HepG2 (cell line): ENCODE results near the gene PSORS1C1. TPM values are rescaled to one million over a fixed set of nuclear protein-coding genes. Genes with fewer than 3 reads are reported as not detected.
A peak's percentile ranks its signal among the peaks of the same experiment; 100 is the strongest.

Source experiments
- AGO1 ChIP-seq: fragments of 200-400 bp; formaldehyde crosslinking; IDR thresholded peaks from 2 replicates; pipeline ENCODE4 v1.6.1; 2017; ENCODE audit warnings: mild to moderate bottlenecking, low read depth, low read length, moderate library complexity; ENCODE audit not compliant: poor library complexity, severe bottlenecking
- ARID3A ChIP-seq: IDR thresholded peaks from 2 replicates; pipeline ENCODE4 v1.6.1; 2012; ENCODE audit warnings: low read depth, low read length, improper control_type of control experiment
- BHLHE40 ChIP-seq: IDR thresholded peaks from 2 replicates; pipeline ENCODE4 v1.6.1; 2011; ENCODE audit warnings: low read length, improper control_type of control experiment
- CC2D1A ChIP-seq: sonication (generic); formaldehyde crosslinking; IDR thresholded peaks from 2 replicates; pipeline ENCODE4 v1.8.1; 2023; ENCODE audit warnings: mild to moderate bottlenecking, missing genetic modification reagents
- CREB1 ChIP-seq, 2 experiments: fragments of 450-650 bp in 1 of 2; IDR thresholded peaks; 2 replicates each; pipeline ENCODE4 v1.6.1; 2016 to 2017; ENCODE audit warnings: control low read depth in 1 of 2, mild to moderate bottlenecking in 1 of 2, missing compliant biosample characterization in 1 of 2, missing genetic modification characterization in 1 of 2
- FOXP1 ChIP-seq, 2 experiments: fragments of 450-650 bp in 1 of 2; IDR thresholded peaks; 2 replicates each; pipeline ENCODE4 v1.6.1; 2017 to 2018; ENCODE audit warnings: antibody characterized with exemption in 1 of 2
- GABPB1 ChIP-seq: IDR thresholded peaks from 2 replicates; pipeline ENCODE4 v1.6.1; 2016; ENCODE audit warnings: mild to moderate bottlenecking, missing genetic modification reagents, moderate library complexity, missing compliant biosample characterization
- GFI1 ChIP-seq: sonication (generic); formaldehyde crosslinking; IDR thresholded peaks from 2 replicates; pipeline ENCODE4 v1.5.0; 2020; ENCODE audit warnings: missing genetic modification reagents, mild to moderate bottlenecking, borderline replicate concordance
- HDAC2 ChIP-seq: sonication (generic); formaldehyde crosslinking; IDR thresholded peaks from 2 replicates; pipeline ENCODE4 v1.4.0; 2020; ENCODE audit warnings: missing genetic modification reagents
- HNRNPLL ChIP-seq: fragments of 200-400 bp; formaldehyde crosslinking; IDR thresholded peaks from 2 replicates; pipeline ENCODE4 v1.6.1; 2017; ENCODE audit warnings: mild to moderate bottlenecking, low read depth, low read length; ENCODE audit not compliant: poor library complexity, severe bottlenecking
- NAIF1 ChIP-seq: sonication (generic); formaldehyde crosslinking; IDR thresholded peaks from 2 replicates; pipeline ENCODE4 v1.5.0; 2020; ENCODE audit warnings: mild to moderate bottlenecking, missing genetic modification reagents, borderline replicate concordance
- NBN ChIP-seq: fragments of 450-650 bp; conservative IDR thresholded peaks from 2 replicates; pipeline ENCODE4 v1.6.1; 2017
- RCOR2 ChIP-seq: IDR thresholded peaks from 2 replicates; pipeline ENCODE4 v1.6.1; 2016; ENCODE audit warnings: missing biosample characterization, missing genetic modification reagents
- RFXANK ChIP-seq: IDR thresholded peaks from 2 replicates; pipeline ENCODE4 v1.6.1; 2016
- SMAD9 ChIP-seq: sonication (generic); formaldehyde crosslinking; IDR thresholded peaks from 2 replicates; pipeline ENCODE4 v1.5.1; 2020; ENCODE audit warnings: mild to moderate bottlenecking, missing genetic modification reagents
- THAP11 ChIP-seq: IDR thresholded peaks from 2 replicates; pipeline ENCODE4 v1.6.1; 2016; ENCODE audit warnings: missing biosample characterization, missing genetic modification reagents
- THYN1 ChIP-seq: sonication (generic); formaldehyde crosslinking; IDR thresholded peaks from 2 replicates; pipeline ENCODE4 v1.8.1; 2023; ENCODE audit warnings: low read depth, mild to moderate bottlenecking, moderate library complexity, missing genetic modification reagents, borderline replicate concordance
- ZNF251 ChIP-seq: sonication (generic); formaldehyde crosslinking; IDR thresholded peaks from 2 replicates; pipeline ENCODE4 v1.9.0; 2021; ENCODE audit warnings: mild to moderate bottlenecking, missing genetic modification reagents
- ZNF317 ChIP-seq: sonication (generic); formaldehyde crosslinking; IDR thresholded peaks from 2 replicates; pipeline ENCODE4 v1.5.0; 2020; ENCODE audit warnings: mild to moderate bottlenecking, missing genetic modification reagents
- ZNF687 ChIP-seq: sonication (generic); formaldehyde crosslinking; IDR thresholded peaks from 2 replicates; pipeline ENCODE4 v1.5.1; 2020; ENCODE audit warnings: mild to moderate bottlenecking, missing genetic modification reagents, moderate library complexity
- polyA plus RNA-seq, 8 experiments: library from polyadenylated mRNA; depleted of rRNA in 3 of 8; stranded (reverse) in 7 of 8; unstranded in 1 of 8; fragments of >200 nt; fragmentation: Illumina TruSeq in 4 of 8; extraction: Trizol in 4 of 8; gene quantifications; 2 replicates each; pipeline versions ENCODE4 v1.2.1 to v1.2.3, GENCODE V29; 2011 to 2016; ENCODE audit warnings: low read depth in 4 of 8, missing spikeins in 1 of 8, mixed read lengths in 1 of 8; ENCODE audit not compliant: insufficient read depth in 1 of 8
- total RNA-seq, 5 experiments: library from RNA; depleted of rRNA; stranded (reverse); fragments of >200 nt; fragmentation: Illumina TruSeq; extraction: Trizol; gene quantifications; 2 replicates each; pipeline ENCODE4 v1.2.3, GENCODE V29; 2016; ENCODE audit warnings: low read depth in 1 of 5
- TF ChIP-seq, protein P1 (sequence below): sonication (generic); formaldehyde crosslinking; IDR thresholded peaks from 2 replicates; pipeline ENCODE4 v1.8.1; 2023; ENCODE audit warnings: mild to moderate bottlenecking, missing genetic modification reagents
- TF ChIP-seq, protein P2 (sequence below): IDR thresholded peaks from 2 replicates; pipeline ENCODE4 v1.6.1; 2016; ENCODE audit warnings: mild to moderate bottlenecking

The PSORS1C1 gene
- total and polyA plus RNA-seq, 2 of the 13 experiments (the other 11 are each of a cell fraction or from before 2014, with no cell fraction given), result 0.01 to 0.02 TPM

DNA sequence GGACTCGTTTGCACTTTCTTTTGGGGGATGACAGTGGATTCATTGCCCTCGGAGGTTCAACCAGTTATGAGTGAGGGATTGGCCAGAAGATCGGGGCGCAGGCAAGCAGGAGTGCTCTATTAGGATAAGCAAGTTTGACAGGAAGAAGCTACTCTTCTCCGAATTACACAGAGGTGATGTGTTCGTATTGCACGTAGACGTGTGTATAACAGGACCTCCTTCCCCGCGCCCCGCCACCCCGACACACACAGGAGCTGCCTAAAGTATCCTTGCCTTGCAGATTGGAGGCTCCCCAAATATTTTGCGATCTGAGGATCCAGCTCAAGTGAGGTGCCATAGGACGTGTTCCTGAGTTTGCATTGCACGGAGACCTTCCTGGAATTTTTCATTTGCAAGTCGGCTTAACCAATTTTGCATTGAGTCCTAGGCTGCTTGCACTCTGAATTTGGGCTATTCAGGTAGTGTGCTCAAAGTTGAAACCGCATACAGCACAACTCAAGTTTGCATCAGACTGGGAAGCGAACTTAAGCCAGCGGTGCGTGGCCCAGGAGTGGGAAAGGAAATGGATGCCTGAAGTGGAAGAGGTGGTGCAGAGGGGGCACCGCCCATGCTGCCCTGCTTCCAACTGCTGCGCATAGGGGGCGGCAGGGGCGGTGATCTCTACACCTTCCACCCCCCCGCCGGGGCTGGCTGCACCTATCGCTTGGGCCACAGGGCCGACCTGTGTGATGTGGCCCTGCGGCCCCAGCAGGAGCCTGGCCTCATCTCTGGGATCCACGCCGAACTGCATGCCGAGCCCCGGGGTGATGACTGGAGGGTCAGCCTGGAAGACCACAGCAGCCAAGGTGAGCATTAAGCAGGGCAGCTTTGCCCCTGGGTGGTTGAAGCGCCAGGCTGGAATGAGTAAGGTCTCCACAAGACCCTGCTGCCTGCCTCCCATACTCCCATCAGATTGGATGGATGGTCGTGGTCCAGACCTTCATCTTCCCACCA, 44.6 kb downstream of the PSORS1C1 start (continued):
- no peak for TF ChIP-seq CC2D1A (CRISPR knock-in tag)
- peak; percentile 29; the same call in 1 of the 2 replicates for TF ChIP-seq HDAC2 (CRISPR knock-in tag)
- peak; percentile 58 for TF ChIP-seq ZNF687
- no peak; the same call in 1 of the 2 replicates for TF ChIP-seq GABPB1
- TF ChIP-seq NAIF1 (CRISPR knock-in tag), result no peak
- TF ChIP-seq FOXP1 (IDR thresholded peaks at IDR 0.05), result no peak
- TF ChIP-seq FOXP1 (CRISPR knock-in tag; IDR thresholded peaks at IDR 0.05), result no peak
- no peak for TF ChIP-seq THAP11 (CRISPR knock-in tag)
- TF ChIP-seq GFI1, result no peak
- TF ChIP-seq THYN1 (CRISPR knock-in tag), result no peak
- TF ChIP-seq HNRNPLL, result peak; percentile 57
- TF ChIP-seq RFXANK (CRISPR knock-in tag), result no peak
- TF ChIP-seq, protein P1, sequence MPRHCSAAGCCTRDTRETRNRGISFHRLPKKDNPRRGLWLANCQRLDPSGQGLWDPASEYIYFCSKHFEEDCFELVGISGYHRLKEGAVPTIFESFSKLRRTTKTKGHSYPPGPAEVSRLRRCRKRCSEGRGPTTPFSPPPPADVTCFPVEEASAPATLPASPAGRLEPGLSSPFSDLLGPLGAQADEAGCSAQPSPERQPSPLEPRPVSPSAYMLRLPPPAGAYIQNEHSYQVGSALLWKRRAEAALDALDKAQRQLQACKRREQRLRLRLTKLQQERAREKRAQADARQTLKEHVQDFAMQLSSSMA (CRISPR knock-in tag), result no peak
- no peak for TF ChIP-seq CREB1 (IDR thresholded peaks at IDR 0.05)
- TF ChIP-seq CREB1 (CRISPR knock-in tag; IDR thresholded peaks at IDR 0.05), result no peak
- TF ChIP-seq ZNF251, result no peak
- no peak for TF ChIP-seq ZNF317 (CRISPR knock-in tag)
- TF ChIP-seq AGO1, result no peak
- no peak for TF ChIP-seq RCOR2
- TF ChIP-seq, protein P2, sequence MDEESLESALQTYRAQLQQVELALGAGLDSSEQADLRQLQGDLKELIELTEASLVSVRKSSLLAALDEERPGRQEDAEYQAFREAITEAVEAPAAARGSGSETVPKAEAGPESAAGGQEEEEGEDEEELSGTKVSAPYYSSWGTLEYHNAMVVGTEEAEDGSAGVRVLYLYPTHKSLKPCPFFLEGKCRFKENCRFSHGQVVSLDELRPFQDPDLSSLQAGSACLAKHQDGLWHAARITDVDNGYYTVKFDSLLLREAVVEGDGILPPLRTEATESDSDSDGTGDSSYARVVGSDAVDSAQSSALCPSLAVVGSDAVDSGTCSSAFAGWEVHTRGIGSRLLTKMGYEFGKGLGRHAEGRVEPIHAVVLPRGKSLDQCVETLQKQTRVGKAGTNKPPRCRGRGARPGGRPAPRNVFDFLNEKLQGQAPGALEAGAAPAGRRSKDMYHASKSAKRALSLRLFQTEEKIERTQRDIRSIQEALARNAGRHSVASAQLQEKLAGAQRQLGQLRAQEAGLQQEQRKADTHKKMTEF (CRISPR knock-in tag), result no peak; the same call in 1 of the 2 replicates
- no peak for TF ChIP-seq BHLHE40
- TF ChIP-seq SMAD9 (CRISPR knock-in tag), result no peak
- TF ChIP-seq ARID3A, result no peak
- TF ChIP-seq NBN, result no peak
